GM12878 (cell line): ENCODE results near the gene ALOXE3. TPM values are rescaled to one million over a fixed set of nuclear protein-coding genes. Genes with fewer than 3 reads are reported as not detected.

Experiments used
- BCL11A ChIP-seq: IDR thresholded peaks from 2 replicates; pipeline ENCODE4 v1.6.1; 2011; ENCODE audit warnings: low read depth, low read length
- CEBPB ChIP-seq, 2 experiments: fragments of 150-350 bp in 1 of 2; IDR thresholded peaks; 2 replicates each; pipeline ENCODE4 v1.6.1; 2012 to 2014; ENCODE audit warnings: low read depth in 2 of 2, low read length in 2 of 2, borderline replicate concordance in 1 of 2, inconsistent platforms in 1 of 2
- DPF2 ChIP-seq: fragments of 450-650 bp; IDR thresholded peaks from 2 replicates; pipeline ENCODE4 v1.6.1; 2017; ENCODE audit warnings: mild to moderate bottlenecking
- ESRRA ChIP-seq: IDR thresholded peaks from 2 replicates; pipeline ENCODE4 v1.6.1; 2012; ENCODE audit warnings: mild to moderate bottlenecking, low read length, improper control_type of control experiment
- FOXK2 ChIP-seq: fragments of 450-650 bp; IDR thresholded peaks from 2 replicates; pipeline ENCODE4 v1.6.1; 2017; ENCODE audit warnings: mild to moderate bottlenecking, moderate library complexity
- PAX8 ChIP-seq: fragments of 450-650 bp; IDR thresholded peaks from 2 replicates; pipeline ENCODE4 v1.6.1; 2017; ENCODE audit warnings: mild to moderate bottlenecking, moderate library complexity
- POLR2AphosphoS2 ChIP-seq: IDR thresholded peaks from 2 replicates; pipeline ENCODE4 v1.6.1; 2011; ENCODE audit warnings: low read depth, mild to moderate bottlenecking, low read length, improper control_type of control experiment, moderate library complexity
- RELA ChIP-seq: fragments of 450-650 bp; IDR thresholded peaks from 2 replicates; pipeline ENCODE4 v1.8.0; 2014; ENCODE audit warnings: borderline replicate concordance; ENCODE audit not compliant: partially characterized antibody
- SMARCA5 ChIP-seq: fragments of 450-650 bp; IDR thresholded peaks from 2 replicates; pipeline ENCODE4 v1.6.1; 2017; ENCODE audit warnings: mild to moderate bottlenecking
- SRF ChIP-seq, 2 experiments: IDR thresholded peaks; 2 replicates each; pipeline ENCODE4 v1.6.1; 2011; ENCODE audit warnings: low read depth in 2 of 2, low read length in 2 of 2, mild to moderate bottlenecking in 1 of 2, moderate library complexity in 1 of 2
- TCF12 ChIP-seq: IDR thresholded peaks from 2 replicates; pipeline ENCODE4 v1.6.1; 2011; ENCODE audit warnings: low read depth, mild to moderate bottlenecking, low read length
- polyA plus RNA-seq, 11 experiments: library from polyadenylated mRNA; depleted of rRNA in 4 of 11; unstranded in 6 of 11; stranded (reverse) in 5 of 11; fragments of >200 nt; fragmentation: Nextera tagmentation in 4 of 11; fragmentation: Illumina TruSeq in 1 of 11; extraction: Ambion mirVana in 4 of 11; extraction: Trizol in 1 of 11; gene quantifications; 1 replicate in 1 of 11; 2 replicates in 10 of 11; pipeline versions ENCODE4 v1.2.1 to v1.2.3, GENCODE V29; 2011 to 2016; ENCODE audit warnings: inconsistent platforms in 2 of 11, missing spikeins in 2 of 11, low read depth in 1 of 11
- total RNA-seq, 4 experiments: library from RNA; depleted of rRNA in 3 of 4; stranded (reverse); fragments of >200 nt in 3 of 4; fragmentation: Illumina TruSeq in 1 of 4; extraction: Trizol in 1 of 4; gene quantifications; 2 replicates each; pipeline versions ENCODE4 v1.2.1 to v1.2.3, GENCODE V29; 2013 to 2021
- TF ChIP-seq, protein P1 (sequence below): IDR thresholded peaks from 2 replicates; pipeline ENCODE4 v1.6.1; 2011; ENCODE audit warnings: low read depth, mild to moderate bottlenecking, low read length, moderate library complexity, borderline replicate concordance; ENCODE audit errors: extremely low read depth
- TF ChIP-seq, protein P2 (sequence below): IDR thresholded peaks from 2 replicates; pipeline ENCODE4 v1.6.1; 2012; ENCODE audit warnings: low read depth, low read length, improper control_type of control experiment
- TF ChIP-seq, protein P3 (sequence below): fragments of 450-650 bp; formaldehyde crosslinking; IDR thresholded peaks from 2 replicates; pipeline ENCODE4 v1.4.0; 2022; ENCODE audit warnings: mild to moderate bottlenecking, moderate library complexity

Gene ALOXE3
- total and polyA plus RNA-seq, 10 of the 15 experiments (the other 5 are each of a cell fraction or from before 2014, with no cell fraction given): 0.04 TPM; not detected in 9

DNA sequence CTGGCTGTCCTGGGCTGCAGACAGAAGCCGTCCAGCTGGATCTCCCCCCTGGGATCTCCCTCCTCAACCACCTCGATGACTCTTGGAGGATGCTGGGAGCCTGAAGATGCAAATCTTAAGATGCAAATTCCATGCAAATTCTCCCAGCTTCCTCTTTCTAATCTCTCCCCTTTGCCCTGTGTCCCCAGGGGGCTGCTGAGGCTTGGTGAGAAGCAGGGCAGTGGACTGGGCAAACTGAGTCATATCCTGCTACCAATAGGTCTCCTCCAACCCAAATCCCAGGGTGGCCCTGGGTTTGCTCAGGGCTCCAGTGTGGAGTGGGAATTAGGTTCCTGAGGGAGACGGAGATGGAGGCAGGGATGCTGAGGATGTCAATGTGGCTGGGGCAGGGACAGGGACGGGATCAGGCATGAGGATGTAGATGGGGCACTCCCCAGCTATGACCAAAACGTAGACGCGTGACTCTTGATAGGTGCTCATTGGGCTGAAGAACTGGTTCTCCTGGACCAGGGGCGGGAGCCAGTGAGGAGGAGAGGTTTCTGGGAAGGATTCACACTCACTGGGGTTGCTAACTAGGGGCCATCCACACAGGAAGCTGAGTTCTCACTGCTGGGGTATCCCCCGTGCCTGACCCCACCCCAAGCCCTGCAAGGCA, 27.2 kb downstream of the ALOXE3 start (continued):
- no peak for TF ChIP-seq FOXK2
- TF ChIP-seq, protein P1, sequence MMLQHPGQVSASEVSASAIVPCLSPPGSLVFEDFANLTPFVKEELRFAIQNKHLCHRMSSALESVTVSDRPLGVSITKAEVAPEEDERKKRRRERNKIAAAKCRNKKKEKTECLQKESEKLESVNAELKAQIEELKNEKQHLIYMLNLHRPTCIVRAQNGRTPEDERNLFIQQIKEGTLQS: no peak
- TF ChIP-seq DPF2: peak; percentile 66; the same call in 1 of the 2 replicates
- no peak for TF ChIP-seq PAX8
- TF ChIP-seq CEBPB (IDR thresholded peaks at IDR 0.05; ENCODE audit: borderline replicate concordance in 1 of 2, low read depth in 2 of 2, low read length in 2 of 2): no peak
- TF ChIP-seq TCF12: 0 out of 2 replicates have a peak, but pooled peaks have one; percentile 8
- TF ChIP-seq ESRRA: no peak
- TF ChIP-seq, protein P2, sequence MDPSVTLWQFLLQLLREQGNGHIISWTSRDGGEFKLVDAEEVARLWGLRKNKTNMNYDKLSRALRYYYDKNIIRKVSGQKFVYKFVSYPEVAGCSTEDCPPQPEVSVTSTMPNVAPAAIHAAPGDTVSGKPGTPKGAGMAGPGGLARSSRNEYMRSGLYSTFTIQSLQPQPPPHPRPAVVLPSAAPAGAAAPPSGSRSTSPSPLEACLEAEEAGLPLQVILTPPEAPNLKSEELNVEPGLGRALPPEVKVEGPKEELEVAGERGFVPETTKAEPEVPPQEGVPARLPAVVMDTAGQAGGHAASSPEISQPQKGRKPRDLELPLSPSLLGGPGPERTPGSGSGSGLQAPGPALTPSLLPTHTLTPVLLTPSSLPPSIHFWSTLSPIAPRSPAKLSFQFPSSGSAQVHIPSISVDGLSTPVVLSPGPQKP: no peak
- TF ChIP-seq SRF (IDR thresholded peaks at IDR 0.05; ENCODE audit: low read depth in 2 of 2, low read length in 2 of 2): no peak
- TF ChIP-seq RELA: peak; percentile 31
- TF ChIP-seq, protein P3, sequence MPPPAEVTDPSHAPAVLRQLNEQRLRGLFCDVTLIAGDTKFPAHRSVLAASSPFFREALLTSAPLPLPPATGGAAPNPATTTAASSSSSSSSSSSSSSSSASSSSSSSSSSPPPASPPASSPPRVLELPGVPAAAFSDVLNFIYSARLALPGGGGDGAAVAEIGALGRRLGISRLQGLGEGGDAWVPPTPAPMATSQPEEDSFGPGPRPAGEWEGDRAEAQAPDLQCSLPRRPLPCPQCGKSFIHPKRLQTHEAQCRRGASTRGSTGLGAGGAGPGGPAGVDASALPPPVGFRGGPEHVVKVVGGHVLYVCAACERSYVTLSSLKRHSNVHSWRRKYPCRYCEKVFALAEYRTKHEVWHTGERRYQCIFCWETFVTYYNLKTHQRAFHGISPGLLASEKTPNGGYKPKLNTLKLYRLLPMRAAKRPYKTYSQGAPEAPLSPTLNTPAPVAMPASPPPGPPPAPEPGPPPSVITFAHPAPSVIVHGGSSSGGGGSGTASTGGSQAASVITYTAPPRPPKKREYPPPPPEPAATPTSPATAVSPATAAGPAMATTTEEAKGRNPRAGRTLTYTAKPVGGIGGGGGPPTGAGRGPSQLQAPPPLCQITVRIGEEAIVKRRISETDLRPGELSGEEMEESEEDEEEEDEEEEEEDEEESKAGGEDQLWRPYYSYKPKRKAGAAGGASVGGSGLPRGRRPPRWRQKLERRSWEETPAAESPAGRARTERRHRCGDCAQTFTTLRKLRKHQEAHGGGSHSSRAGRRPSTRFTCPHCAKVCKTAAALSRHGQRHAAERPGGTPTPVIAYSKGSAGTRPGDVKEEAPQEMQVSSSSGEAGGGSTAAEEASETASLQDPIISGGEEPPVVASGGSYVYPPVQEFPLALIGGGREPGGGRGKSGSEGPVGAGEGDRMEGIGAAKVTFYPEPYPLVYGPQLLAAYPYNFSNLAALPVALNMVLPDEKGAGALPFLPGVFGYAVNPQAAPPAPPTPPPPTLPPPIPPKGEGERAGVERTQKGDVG: no peak
- TF ChIP-seq POLR2AphosphoS2: no peak
- no peak for TF ChIP-seq BCL11A
- TF ChIP-seq SMARCA5: 0 out of 2 replicates have a peak, but pooled peaks have one; percentile 22
